NCI-H748 (cell line): Measurements from ENCODE around the gene CFAP161.
"Not testable (repeated sequence)": the region's sequence is repeated elsewhere in the genome, so short reads cannot be mapped to it uniquely, and the experiment has no call there.

Experiments
- DNase-seq: peaks from one replicate; lab custom pipeline; 2025; ENCODE audit not compliant: unreplicated experiment; lab: John Stamatoyannopoulos, UW

Gene CFAP161

GRCh38 chr15:81157195-81157938 is 23.3 kb downstream of the CFAP161 start:
- DNase-seq = no peak

- no peak for DNase-seq
Measured at GRCh38 chr15:81157939-81158223, 23.8 kb downstream of the CFAP161 start.

- DNase-seq = not testable (repeated sequence)
Measured at GRCh38 chr15:81158561-81158960, 24.5 kb downstream of the CFAP161 start.

- peak; percentile 18 for DNase-seq
Measured at GRCh38 chr15:81160312-81161159, 26.5 kb downstream of the CFAP161 start.

GRCh38 chr15:81161160-81161673 is 27.1 kb downstream of the CFAP161 start:
- DNase-seq = no peak

GRCh38 chr15:81161851-81162250 is 27.8 kb downstream of the CFAP161 start:
- no peak for DNase-seq

- no peak for DNase-seq
Measured at GRCh38 chr15:81163961-81164800, 30.1 kb downstream of the CFAP161 start.

- DNase-seq = no peak
Measured at GRCh38 chr15:81165535-81165934, 31.5 kb downstream of the CFAP161 start.

GRCh38 chr15:81166636-81167305 is 32.7 kb downstream of the CFAP161 start:
- DNase-seq = no peak

GRCh38 chr15:81168131-81168526 is 34.1 kb downstream of the CFAP161 start:
- no peak for DNase-seq

DNA sequence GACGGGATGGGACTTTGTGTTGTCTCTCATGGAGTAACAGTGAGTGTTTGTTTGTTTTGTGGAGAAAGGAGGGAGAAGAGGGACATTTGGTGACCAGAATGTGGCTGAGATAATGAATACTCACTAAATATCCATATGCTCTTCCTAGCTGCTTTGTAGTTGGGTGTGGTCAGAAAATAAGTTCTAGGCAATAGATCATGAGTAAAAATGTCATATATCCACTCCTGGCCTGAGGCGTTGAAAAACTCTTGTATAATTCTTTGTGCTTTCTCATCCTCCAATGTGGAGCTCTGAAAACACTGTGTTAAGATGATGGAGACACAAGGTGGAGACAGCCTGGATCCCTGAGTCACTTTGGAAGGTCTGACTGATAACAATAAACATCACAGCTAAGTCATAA is 34.6 kb downstream of the CFAP161 start:
- DNase-seq = no peak

DNA sequence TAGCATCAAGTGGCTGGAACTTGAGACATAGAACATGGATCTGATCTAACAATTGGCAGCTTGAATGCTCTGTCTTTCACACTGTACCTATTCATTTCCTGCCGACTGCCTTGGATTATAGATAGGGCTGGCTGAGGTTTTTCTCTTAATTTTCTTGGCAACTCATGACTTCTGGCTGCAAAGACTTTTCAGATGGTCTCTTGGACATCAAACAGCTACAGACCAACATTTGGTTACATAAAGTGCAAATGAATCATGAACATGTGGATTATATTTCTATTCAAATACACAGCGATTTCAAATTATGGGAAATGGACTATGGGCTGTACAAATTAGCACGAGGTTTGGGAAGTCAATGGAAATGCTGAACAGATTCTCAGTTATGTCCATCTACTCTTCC is 36.4 kb downstream of the CFAP161 start:
- DNase-seq = peak; percentile 47

DNA sequence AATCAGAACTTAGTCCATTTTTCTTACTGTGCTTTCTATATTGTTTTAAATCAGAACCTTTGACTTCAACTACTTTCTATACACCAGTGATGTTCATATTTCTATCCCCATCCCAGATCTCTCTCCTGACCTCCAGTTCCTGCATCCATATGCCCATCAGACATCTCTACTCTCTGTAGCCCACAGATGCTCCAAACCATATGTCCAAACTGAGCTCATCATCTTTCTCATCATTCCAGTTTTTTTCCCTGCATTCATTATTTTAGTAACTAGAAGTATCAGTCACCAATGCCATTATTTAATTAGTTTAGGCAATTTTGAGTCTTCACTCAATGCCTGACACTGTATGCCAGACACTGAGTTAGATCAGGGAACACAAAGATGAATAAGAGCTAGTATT is 37.2 kb downstream of the CFAP161 start:
- no peak for DNase-seq

- DNase-seq = no peak
Measured at GRCh38 chr15:81174125-81174791, 40.2 kb downstream of the CFAP161 start.

GRCh38 chr15:81174792-81175327 is 40.8 kb downstream of the CFAP161 start:
- no peak for DNase-seq

DNA sequence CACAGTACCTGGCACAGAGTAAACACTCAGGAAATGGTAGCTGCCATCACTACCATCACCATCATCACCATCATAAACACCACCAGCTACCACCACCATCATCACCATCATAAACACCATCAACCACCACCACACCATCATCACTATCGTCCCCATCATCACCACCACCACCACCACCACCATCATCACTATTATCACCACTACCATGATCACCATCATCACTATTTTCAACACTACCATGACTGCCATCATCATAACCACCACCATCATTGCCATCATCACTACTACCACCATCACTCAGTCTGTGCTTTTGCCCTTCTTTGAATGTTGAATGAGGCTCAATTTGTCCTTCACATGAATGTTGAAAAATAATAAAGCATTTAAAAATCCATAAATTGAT is 41.4 kb downstream of the CFAP161 start:
- DNase-seq = no peak

DNA sequence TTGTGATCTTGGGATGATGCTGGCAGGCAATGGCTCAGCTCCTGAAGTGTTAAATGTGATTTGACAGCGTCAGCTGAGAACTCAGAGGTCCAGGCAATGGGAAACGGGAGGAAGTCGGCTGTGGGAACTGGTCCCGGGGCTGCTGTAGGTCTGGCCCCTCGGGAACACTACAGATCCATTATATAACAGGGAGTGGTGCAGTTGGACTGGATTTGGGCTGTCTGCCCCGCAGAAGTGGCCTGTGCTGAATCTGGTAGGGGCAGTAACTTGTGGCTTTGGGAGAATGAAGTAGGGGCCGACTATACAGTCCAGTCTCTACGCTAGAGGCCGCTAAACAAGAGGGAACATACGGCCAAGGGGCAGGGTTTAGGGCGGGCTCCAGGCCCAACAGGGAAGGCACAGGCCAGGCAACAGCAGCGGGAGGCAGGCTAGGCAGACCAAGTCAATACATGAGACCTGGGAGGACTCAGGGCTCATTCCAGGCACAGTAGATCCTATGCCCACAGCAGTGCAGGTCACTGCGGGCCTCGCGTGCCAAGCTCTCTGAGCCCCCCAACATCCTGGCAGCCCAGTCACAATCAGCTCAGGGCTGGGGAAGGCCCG is 42.3 kb downstream of the CFAP161 start:
- DNase-seq = no peak

- no peak for DNase-seq
Measured at GRCh38 chr15:81178365-81178764, 44.3 kb downstream of the CFAP161 start.

GRCh38 chr15:81181220-81181619 is 47.1 kb downstream of the CFAP161 start:
- DNase-seq = no peak
